K562 (cell line): ENCODE data around the gene TFE3. TPM values are rescaled to one million over a fixed set of nuclear protein-coding genes. Genes with fewer than 3 reads are reported as not detected.

Experiments used
- CBFA2T3 ChIP-seq: fragments of 450-650 bp; IDR thresholded peaks from 2 replicates; pipeline ENCODE4 v1.6.1; 2017
- CREBBP ChIP-seq: IDR thresholded peaks from one replicate; pipeline ENCODE4 v1.6.1; 2012; ENCODE audit warnings: low read depth, mild to moderate bottlenecking, control low read depth, inconsistent platforms, low read length
- GABPB2 ChIP-seq: fragments of 250-450 bp; sonication (Bioruptor Pico); conservative IDR thresholded peaks from 2 replicates; pipeline ENCODE4 v1.5.1; 2021; ENCODE audit warnings: mild to moderate bottlenecking
- GMEB1 ChIP-seq: fragments of 250-450 bp; sonication (Bioruptor Pico); IDR thresholded peaks from 2 replicates; pipeline ENCODE4 v1.4.0; 2020; ENCODE audit warnings: mild to moderate bottlenecking
- HDAC3 ChIP-seq: fragments of 450-650 bp; IDR thresholded peaks from 2 replicates; pipeline ENCODE4 v1.6.1; 2018; ENCODE audit warnings: borderline replicate concordance, mild to moderate bottlenecking, moderate library complexity; ENCODE audit not compliant: partially characterized antibody
- IRF9 ChIP-seq: fragments of 450-650 bp; IDR thresholded peaks from 2 replicates; pipeline ENCODE4 v1.6.1; 2016; ENCODE audit warnings: missing biosample characterization, missing genetic modification characterization
- TFAP4 ChIP-seq: sonication (generic); formaldehyde crosslinking; IDR thresholded peaks from 2 replicates; pipeline ENCODE4 v1.8.0; 2022; ENCODE audit warnings: missing genetic modification reagents, mild to moderate bottlenecking, moderate library complexity, borderline replicate concordance
- polyA plus RNA-seq, 8 experiments: library from polyadenylated mRNA; depleted of rRNA in 4 of 8; stranded (reverse) in 5 of 8; unstranded in 3 of 8; fragments of >200 nt; fragmentation: Nextera tagmentation in 2 of 8; fragmentation: Illumina TruSeq in 1 of 8; extraction: Ambion mirVana in 2 of 8; extraction: Trizol in 1 of 8; gene quantifications; 2 replicates each; pipeline versions ENCODE4 v1.2.1 to v1.2.3, GENCODE V29; 2011 to 2014; ENCODE audit warnings: inconsistent platforms in 1 of 8, missing spikeins in 1 of 8
- total RNA-seq, 7 experiments: library from RNA; depleted of rRNA in 6 of 7; stranded (reverse); fragments of >200 nt in 6 of 7; fragmentation: Illumina TruSeq in 2 of 7; extraction: Trizol in 2 of 7; gene quantifications; 2 replicates each; pipeline versions ENCODE4 v1.2.1 to v1.2.3, GENCODE V29; 2011 to 2021; ENCODE audit warnings: low replicate concordance in 1 of 7
- TF ChIP-seq, protein P1 (sequence below), 2 experiments: fragments of 450-650 bp; IDR thresholded peaks; 2 replicates each; pipeline ENCODE4 v1.6.1; 2016; ENCODE audit warnings: mild to moderate bottlenecking in 2 of 2, borderline replicate concordance in 1 of 2, low read depth in 1 of 2, moderate library complexity in 1 of 2
- TF ChIP-seq, protein P2 (sequence below): fragments of 450-650 bp; IDR thresholded peaks from 2 replicates; pipeline ENCODE4 v1.6.1; 2018; ENCODE audit not compliant: partially characterized antibody

Gene TFE3
- total and polyA plus RNA-seq, 9 of the 15 experiments (the other 6 are each of a cell fraction or from before 2014, with no cell fraction given): 1.9 to 20.3 (median 11.9) TPM

- TF ChIP-seq TFAP4 (CRISPR knock-in tag) (peak; percentile 100), IRF9 (tag) (no peak), CBFA2T3 (no peak), GMEB1 (CRISPR knock-in tag) (no peak), CREBBP (no peak), GABPB2 (CRISPR knock-in tag) (no peak), HDAC3 (peak; percentile 56)
- TF ChIP-seq, protein P1, sequence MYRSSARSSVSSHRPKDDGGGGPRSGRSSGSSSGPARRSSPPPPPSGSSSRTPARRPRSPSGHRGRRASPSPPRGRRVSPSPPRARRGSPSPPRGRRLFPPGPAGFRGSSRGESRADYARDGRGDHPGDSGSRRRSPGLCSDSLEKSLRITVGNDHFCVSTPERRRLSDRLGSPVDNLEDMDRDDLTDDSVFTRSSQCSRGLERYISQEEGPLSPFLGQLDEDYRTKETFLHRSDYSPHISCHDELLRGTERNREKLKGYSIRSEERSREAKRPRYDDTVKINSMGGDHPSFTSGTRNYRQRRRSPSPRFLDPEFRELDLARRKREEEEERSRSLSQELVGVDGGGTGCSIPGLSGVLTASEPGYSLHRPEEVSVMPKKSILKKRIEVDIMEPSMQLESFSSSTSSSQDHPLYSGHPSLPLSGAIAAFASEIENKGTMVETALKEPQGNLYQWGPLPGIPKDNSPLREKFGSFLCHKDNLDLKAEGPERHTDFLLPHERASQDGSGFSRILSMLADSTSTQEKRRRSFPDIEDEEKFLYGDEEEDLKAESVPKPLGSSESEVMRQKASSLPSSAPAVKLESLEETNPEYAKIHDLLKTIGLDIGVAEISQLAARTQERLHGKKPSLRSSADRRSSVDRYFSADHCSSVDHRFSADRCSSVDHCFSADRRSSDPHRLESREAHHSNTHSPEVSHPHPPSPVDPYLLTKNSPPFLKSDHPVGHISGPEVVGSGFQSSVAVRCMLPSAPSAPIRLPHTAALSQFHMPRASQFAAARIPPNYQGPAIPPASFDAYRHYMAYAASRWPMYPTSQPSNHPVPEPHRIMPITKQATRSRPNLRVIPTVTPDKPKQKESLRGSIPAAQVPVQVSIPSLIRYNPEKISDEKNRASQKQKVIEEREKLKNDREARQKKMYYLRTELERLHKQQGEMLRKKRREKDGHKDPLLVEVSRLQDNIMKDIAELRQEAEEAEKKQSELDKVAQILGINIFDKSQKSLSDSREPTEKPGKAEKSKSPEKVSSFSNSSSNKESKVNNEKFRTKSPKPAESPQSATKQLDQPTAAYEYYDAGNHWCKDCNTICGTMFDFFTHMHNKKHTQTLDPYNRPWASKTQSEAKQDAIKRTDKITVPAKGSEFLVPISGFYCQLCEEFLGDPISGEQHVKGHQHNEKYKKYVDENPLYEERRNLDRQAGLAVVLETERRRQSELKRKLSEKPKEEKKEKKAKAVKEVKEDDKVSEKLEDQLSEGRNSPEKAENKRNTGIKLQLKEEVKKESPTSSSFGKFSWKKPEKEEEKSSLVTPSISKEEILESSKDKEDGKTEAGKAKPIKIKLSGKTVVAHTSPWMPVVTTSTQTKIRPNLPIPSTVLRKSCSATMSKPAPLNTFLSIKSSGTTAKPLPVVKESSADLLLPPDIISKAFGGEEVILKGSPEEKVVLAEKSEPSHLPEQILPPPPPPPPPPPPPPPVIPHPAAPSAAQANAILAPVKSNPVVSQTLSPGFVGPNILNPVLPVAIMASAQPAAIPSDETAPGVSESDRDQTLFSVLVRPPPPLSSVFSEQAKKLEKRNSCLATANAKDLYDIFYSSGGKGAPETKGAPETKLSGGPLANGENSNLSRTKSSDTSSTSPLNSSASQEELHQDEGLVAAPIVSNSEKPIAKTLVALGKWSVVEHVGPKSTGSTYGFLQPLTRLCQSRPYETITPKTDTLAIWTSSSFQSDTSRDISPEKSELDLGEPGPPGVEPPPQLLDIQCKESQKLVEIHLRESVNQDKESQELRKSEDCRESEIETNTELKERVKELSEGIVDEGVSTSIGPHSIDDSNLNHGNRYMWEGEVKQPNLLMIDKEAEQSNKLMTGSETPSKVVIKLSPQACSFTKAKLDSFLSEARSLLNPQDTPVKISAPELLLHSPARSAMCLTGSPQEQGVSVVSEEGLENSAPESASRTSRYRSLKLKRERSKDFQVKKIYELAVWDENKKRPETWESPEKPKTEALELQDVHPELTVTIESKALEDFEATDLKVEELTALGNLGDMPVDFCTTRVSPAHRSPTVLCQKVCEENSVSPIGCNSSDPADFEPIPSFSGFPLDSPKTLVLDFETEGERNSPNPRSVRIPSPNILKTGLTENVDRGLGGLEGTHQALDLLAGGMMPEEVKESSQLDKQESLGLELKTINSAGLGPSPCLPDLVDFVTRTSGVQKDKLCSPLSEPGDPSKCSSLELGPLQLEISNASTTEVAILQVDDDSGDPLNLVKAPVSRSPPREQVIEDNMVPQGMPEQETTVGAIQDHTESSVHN (IDR thresholded peaks at IDR 0.05; ENCODE audit: borderline replicate concordance in 1 of 2, low read depth in 1 of 2): peak in 1 of 2 experiments; percentile 81; a peak in 1 of 4 replicates
- TF ChIP-seq, protein P2, sequence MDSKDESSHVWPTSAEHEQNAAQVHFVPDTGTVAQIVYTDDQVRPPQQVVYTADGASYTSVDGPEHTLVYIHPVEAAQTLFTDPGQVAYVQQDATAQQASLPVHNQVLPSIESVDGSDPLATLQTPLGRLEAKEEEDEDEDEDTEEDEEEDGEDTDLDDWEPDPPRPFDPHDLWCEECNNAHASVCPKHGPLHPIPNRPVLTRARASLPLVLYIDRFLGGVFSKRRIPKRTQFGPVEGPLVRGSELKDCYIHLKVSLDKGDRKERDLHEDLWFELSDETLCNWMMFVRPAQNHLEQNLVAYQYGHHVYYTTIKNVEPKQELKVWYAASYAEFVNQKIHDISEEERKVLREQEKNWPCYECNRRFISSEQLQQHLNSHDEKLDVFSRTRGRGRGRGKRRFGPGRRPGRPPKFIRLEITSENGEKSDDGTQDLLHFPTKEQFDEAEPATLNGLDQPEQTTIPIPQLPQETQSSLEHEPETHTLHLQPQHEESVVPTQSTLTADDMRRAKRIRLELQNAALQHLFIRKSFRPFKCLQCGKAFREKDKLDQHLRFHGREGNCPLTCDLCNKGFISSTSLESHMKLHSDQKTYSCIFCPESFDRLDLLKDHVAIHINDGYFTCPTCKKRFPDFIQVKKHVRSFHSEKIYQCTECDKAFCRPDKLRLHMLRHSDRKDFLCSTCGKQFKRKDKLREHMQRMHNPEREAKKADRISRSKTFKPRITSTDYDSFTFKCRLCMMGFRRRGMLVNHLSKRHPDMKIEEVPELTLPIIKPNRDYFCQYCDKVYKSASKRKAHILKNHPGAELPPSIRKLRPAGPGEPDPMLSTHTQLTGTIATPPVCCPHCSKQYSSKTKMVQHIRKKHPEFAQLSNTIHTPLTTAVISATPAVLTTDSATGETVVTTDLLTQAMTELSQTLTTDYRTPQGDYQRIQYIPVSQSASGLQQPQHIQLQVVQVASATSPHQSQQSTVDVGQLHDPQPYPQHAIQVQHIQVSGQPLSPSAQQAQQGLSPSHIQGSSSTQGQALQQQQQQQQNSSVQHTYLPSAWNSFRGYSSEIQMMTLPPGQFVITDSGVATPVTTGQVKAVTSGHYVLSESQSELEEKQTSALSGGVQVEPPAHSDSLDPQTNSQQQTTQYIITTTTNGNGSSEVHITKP: peak; percentile 18
These were observed 36.6 kb upstream of the TFE3 start, which contains the start of gene WDR45 (continued) for GRCh38 chrX:49079489-49080428.
